SK-N-SH treated with all-trans-retinoic acid at 6 μM for 48 hours (cell line): ENCODE measurements around the gene NHERF2.

Experiments used
- ATAC-seq: fragments of 200-7000 bp; cut with Tn5 transposase; 3 replicates; pipeline ENCODE4 v1.9.1; 2020; ENCODE audit warnings: mild to moderate bottlenecking, moderate library complexity
- ARNTL ChIP-seq: fragments of 450-650 bp; formaldehyde crosslinking; IDR thresholded peaks from 2 replicates; pipeline ENCODE4 v1.5.0; 2020; ENCODE audit warnings: low read depth, mild to moderate bottlenecking, moderate library complexity, borderline replicate concordance
- BACH2 ChIP-seq: fragments of 250-450 bp; sonication (Bioruptor Pico); IDR thresholded peaks from 2 replicates; pipeline ENCODE4 v1.9.0; 2021; ENCODE audit warnings: mild to moderate bottlenecking, borderline replicate concordance
- CSDC2 ChIP-seq: fragments of 250-450 bp; sonication (Bioruptor Pico); IDR thresholded peaks from 2 replicates; pipeline ENCODE4 v1.5.0; 2020; ENCODE audit warnings: mild to moderate bottlenecking, moderate library complexity
- GLIS3 ChIP-seq: fragments of 250-450 bp; sonication (Bioruptor Pico); IDR thresholded peaks from 2 replicates; pipeline ENCODE4 v1.5.0; 2020; ENCODE audit warnings: mild to moderate bottlenecking, moderate library complexity
- ISL1 ChIP-seq: fragments of 250-450 bp; sonication (Bioruptor Pico); IDR thresholded peaks from 2 replicates; pipeline ENCODE4 v2.1.2; 2022; ENCODE audit warnings: mild to moderate bottlenecking, moderate library complexity
- OSR1 ChIP-seq: fragments of 250-450 bp; sonication (Bioruptor Pico); IDR thresholded peaks from 2 replicates; pipeline ENCODE4 v1.8.0; 2022; ENCODE audit warnings: moderate library complexity, mild to moderate bottlenecking, inconsistent platforms
- POU6F1 ChIP-seq: fragments of 250-450 bp; sonication (Bioruptor Pico); IDR thresholded peaks from 2 replicates; pipeline ENCODE4 v1.8.0; 2021; ENCODE audit warnings: low read depth, mild to moderate bottlenecking, moderate library complexity, borderline replicate concordance
- RARB ChIP-seq: fragments of 250-450 bp; sonication (Bioruptor Pico); IDR thresholded peaks from 2 replicates; pipeline ENCODE4 v1.8.0; 2021; ENCODE audit warnings: mild to moderate bottlenecking, moderate library complexity
- SNAI2 ChIP-seq: fragments of 250-450 bp; sonication (Bioruptor Pico); IDR thresholded peaks from 2 replicates; pipeline ENCODE4 v1.5.0; 2020; ENCODE audit warnings: mild to moderate bottlenecking, moderate library complexity
- TCF4 ChIP-seq: fragments of 250-450 bp; sonication (Bioruptor Pico); IDR thresholded peaks from 2 replicates; pipeline ENCODE4 v1.8.0; 2021; ENCODE audit warnings: mild to moderate bottlenecking, moderate library complexity, borderline replicate concordance
- TOX ChIP-seq: fragments of 250-450 bp; sonication (Bioruptor Pico); IDR thresholded peaks from 2 replicates; pipeline ENCODE4 v1.8.0; 2021; ENCODE audit warnings: mild to moderate bottlenecking, moderate library complexity, borderline replicate concordance
- TSHZ2 ChIP-seq: fragments of 250-450 bp; sonication (Bioruptor Pico); IDR thresholded peaks from 2 replicates; pipeline ENCODE4 v1.5.0; 2020; ENCODE audit warnings: mild to moderate bottlenecking, moderate library complexity
- ZFP3 ChIP-seq: fragments of 250-450 bp; sonication (Bioruptor Pico); IDR thresholded peaks from 2 replicates; pipeline ENCODE4 v1.5.0; 2020; ENCODE audit warnings: mild to moderate bottlenecking, moderate library complexity
- ZFP30 ChIP-seq: fragments of 450-650 bp; formaldehyde crosslinking; IDR thresholded peaks from 2 replicates; pipeline ENCODE4 v1.5.0; 2022; ENCODE audit warnings: mild to moderate bottlenecking, moderate library complexity
- ZNF70 ChIP-seq: fragments of 450-650 bp; formaldehyde crosslinking; IDR thresholded peaks from 2 replicates; pipeline ENCODE4 v1.5.0; 2020; ENCODE audit warnings: mild to moderate bottlenecking, moderate library complexity
- ZNF8 ChIP-seq: fragments of 450-650 bp; formaldehyde crosslinking; IDR thresholded peaks from 2 replicates; pipeline ENCODE4 v1.5.0; 2020; ENCODE audit warnings: mild to moderate bottlenecking, moderate library complexity
- TF ChIP-seq, protein P1 (sequence below): fragments of 250-450 bp; sonication (Bioruptor Pico); IDR thresholded peaks from 2 replicates; pipeline ENCODE4 v1.8.0; 2020; ENCODE audit warnings: mild to moderate bottlenecking, moderate library complexity, borderline replicate concordance
- TF ChIP-seq, protein P2 (sequence below): fragments of 250-450 bp; sonication (Bioruptor Pico); IDR thresholded peaks from 2 replicates; pipeline ENCODE4 v1.5.1; 2020; ENCODE audit warnings: low read depth, mild to moderate bottlenecking, moderate library complexity

The NHERF2 gene

DNA sequence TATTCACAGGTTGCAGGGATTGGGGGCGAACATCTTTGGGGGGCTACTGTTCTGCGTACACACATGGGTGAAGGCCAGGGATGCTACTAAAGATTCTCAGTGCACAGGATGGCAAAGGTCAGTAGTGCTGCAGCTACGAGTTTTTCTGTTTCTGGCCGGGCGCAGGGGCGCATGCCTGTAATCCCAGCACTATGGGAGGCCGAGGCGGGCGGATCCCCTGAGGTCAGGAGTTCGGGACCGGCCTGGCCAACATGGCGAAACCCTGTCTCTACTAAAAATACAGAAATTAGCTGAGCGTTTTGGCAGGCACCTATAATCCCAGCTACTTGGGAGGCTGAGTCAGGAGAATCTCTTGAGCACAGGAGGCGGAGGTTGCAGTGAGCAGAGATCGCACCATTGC is 13.2 kb upstream of the NHERF2 start:
- ATAC-seq: no peak

DNA sequence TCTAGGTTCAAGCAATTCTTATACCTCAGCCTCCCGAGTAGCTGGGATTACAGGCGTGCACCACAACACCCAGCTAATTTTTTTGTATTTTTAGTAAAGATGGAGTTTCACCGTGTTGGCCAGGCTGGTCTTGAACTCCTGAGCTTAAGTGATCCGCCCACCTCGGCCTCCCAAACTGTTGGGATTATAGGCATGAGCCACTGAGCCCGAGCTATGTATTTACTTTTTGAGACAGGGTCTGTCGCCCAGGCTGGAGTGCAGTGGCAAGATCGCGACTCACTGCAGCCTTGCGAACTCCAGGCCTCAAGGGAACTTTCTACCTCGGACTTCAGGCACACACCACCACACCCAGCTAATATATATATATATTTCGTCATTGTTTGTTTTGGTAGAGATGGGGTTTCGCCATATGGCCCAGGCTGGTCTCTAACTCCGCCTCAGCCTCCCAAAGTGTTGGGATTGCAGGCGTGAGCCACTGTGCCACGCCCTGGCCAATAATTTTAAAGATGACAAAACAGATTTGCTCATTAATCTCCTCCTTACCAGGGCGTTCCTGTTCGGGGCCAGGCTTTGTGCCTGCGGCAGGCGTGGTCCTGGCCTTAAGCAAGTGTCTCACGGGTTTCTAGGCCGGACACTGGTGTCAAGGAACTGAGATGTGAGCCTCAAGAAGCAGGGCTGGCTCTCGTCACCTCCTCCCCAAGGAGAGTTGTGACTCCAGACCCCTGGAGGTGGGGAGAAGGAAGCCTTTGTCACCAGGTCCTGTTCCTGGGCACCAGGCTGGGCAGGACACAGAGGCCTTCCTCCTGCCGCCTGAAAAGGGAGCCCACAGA is 11.4 kb upstream of the NHERF2 start:
- ATAC-seq: no peak
- TF ChIP-seq ZFP30 (CRISPR knock-in tag) (no peak), TCF4 (CRISPR knock-in tag) (no peak), SNAI2 (CRISPR knock-in tag) (no peak), TOX (no peak), TSHZ2 (no peak), ARNTL (CRISPR knock-in tag) (no peak), BACH2 (CRISPR knock-in tag) (no peak), RARB (CRISPR knock-in tag) (no peak), POU6F1 (no peak), OSR1 (no peak), GLIS3 (no peak), ISL1 (CRISPR knock-in tag) (no peak), ZNF70 (no peak)
- TF ChIP-seq, protein P1, sequence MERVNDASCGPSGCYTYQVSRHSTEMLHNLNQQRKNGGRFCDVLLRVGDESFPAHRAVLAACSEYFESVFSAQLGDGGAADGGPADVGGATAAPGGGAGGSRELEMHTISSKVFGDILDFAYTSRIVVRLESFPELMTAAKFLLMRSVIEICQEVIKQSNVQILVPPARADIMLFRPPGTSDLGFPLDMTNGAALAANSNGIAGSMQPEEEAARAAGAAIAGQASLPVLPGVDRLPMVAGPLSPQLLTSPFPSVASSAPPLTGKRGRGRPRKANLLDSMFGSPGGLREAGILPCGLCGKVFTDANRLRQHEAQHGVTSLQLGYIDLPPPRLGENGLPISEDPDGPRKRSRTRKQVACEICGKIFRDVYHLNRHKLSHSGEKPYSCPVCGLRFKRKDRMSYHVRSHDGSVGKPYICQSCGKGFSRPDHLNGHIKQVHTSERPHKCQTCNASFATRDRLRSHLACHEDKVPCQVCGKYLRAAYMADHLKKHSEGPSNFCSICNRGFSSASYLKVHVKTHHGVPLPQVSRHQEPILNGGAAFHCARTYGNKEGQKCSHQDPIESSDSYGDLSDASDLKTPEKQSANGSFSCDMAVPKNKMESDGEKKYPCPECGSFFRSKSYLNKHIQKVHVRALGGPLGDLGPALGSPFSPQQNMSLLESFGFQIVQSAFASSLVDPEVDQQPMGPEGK (CRISPR knock-in tag): no peak

More for the DNA sequence above, 13.2 kb upstream of the NHERF2 start:
- TF ChIP-seq ZFP3 (CRISPR knock-in tag) (no peak), RARB (CRISPR knock-in tag) (no peak), TSHZ2 (no peak), SNAI2 (CRISPR knock-in tag) (no peak), TCF4 (CRISPR knock-in tag) (no peak), TOX (no peak), ZNF8 (CRISPR knock-in tag) (no peak), POU6F1 (no peak), CSDC2 (CRISPR knock-in tag) (no peak), ZFP30 (CRISPR knock-in tag) (no peak)
- TF ChIP-seq, protein P2, sequence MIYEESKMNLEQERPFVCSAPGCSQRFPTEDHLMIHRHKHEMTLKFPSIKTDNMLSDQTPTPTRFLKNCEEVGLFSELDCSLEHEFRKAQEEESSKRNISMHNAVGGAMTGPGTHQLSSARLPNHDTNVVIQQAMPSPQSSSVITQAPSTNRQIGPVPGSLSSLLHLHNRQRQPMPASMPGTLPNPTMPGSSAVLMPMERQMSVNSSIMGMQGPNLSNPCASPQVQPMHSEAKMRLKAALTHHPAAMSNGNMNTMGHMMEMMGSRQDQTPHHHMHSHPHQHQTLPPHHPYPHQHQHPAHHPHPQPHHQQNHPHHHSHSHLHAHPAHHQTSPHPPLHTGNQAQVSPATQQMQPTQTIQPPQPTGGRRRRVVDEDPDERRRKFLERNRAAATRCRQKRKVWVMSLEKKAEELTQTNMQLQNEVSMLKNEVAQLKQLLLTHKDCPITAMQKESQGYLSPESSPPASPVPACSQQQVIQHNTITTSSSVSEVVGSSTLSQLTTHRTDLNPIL (CRISPR knock-in tag): no peak
